SU-DHL-6 (cell line): Measurements from ENCODE around the gene CASP9.
"Not testable (repeated sequence)": the region's sequence is repeated elsewhere in the genome, so short reads cannot be mapped to it uniquely, and the experiment has no call there.

Experiments
- EZH2phosphoT487 ChIP-seq: fragments of 200-600 bp; sonication (generic), shearing (Covaris generic); conservative IDR thresholded peaks from 2 replicates; pipeline ENCODE4 v1.6.1; 2018; ENCODE audit warnings: mild to moderate bottlenecking, antibody characterized with exemption, low read length, moderate library complexity, mixed read lengths
- TF ChIP-seq, protein P1 (sequence below): fragments of 200-600 bp; sonication (generic); IDR thresholded peaks from one replicate; pipeline ENCODE4 v1.5.1; 2017; ENCODE audit warnings: antibody characterized with exemption, mild to moderate bottlenecking, low read length, moderate library complexity; ENCODE audit not compliant: insufficient read depth, poor library complexity, severe bottlenecking

DNA sequence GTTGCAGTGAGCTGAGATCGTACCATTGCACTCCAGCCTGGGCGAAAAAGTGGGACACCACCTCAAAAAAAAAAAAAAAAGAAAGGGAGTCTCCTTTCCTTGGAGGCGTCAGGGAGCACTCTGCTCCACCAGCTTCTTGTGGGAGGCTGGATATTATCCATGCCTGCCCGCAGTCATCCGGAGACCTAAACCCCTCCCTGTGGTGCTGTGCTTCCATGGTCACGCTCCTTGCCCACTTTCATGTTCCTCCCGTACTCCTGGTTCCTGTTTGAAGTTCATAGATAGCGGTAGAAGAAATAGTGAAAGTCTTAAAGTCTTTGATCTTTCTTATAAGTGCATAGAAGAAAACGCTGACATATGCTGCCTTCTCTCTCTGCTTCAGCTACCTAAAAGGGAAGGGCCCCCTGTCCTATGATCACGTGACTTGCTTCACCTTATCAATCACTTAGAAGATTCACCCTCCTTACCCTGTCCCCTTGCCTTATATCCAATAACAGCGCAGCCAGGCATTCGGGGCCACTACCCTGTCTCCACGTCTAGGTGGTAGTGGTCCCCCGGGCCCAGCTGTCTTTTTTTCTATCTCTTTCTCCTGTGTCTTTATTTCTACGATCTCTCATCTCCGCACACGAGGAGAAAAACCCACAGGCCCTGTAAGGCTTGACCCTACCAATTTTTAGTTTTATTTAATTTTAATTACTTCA, 2.7 kb downstream of the CASP9 start:
- TF ChIP-seq EZH2phosphoT487, result not testable (repeated sequence)
- TF ChIP-seq, protein P1, sequence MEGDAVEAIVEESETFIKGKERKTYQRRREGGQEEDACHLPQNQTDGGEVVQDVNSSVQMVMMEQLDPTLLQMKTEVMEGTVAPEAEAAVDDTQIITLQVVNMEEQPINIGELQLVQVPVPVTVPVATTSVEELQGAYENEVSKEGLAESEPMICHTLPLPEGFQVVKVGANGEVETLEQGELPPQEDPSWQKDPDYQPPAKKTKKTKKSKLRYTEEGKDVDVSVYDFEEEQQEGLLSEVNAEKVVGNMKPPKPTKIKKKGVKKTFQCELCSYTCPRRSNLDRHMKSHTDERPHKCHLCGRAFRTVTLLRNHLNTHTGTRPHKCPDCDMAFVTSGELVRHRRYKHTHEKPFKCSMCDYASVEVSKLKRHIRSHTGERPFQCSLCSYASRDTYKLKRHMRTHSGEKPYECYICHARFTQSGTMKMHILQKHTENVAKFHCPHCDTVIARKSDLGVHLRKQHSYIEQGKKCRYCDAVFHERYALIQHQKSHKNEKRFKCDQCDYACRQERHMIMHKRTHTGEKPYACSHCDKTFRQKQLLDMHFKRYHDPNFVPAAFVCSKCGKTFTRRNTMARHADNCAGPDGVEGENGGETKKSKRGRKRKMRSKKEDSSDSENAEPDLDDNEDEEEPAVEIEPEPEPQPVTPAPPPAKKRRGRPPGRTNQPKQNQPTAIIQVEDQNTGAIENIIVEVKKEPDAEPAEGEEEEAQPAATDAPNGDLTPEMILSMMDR, result not testable (repeated sequence)
